Measurements from ENCODE around the gene TRMT1L.

DNA sequence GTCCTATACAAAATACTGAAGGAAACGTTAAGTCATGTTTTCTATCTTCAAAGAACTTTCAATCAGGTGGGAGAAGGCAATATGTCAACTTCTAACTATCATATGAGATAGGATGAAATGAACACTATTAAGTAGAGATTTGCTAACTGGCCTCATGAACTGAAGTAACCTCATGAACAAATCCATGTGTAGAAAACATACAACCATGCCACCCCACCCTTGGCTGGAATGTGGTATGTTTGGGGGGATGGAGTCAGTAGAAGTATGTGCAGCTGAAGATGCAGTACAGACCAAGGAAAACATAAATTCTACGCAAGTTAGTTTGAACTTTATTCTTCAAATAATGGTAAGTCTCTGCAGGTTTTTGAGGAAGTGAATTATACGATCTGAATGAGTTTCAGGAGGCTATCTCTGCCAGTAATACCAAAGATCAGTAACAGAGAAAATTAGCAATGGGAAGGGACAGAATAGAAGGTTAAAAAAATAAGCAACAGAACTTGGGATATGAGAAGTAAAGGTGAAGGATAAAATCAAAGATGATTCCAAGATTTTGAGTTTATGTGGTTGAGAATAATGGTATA is 4.5 kb downstream of the TRMT1L start:
- TF ChIP-seq, protein P1, sequence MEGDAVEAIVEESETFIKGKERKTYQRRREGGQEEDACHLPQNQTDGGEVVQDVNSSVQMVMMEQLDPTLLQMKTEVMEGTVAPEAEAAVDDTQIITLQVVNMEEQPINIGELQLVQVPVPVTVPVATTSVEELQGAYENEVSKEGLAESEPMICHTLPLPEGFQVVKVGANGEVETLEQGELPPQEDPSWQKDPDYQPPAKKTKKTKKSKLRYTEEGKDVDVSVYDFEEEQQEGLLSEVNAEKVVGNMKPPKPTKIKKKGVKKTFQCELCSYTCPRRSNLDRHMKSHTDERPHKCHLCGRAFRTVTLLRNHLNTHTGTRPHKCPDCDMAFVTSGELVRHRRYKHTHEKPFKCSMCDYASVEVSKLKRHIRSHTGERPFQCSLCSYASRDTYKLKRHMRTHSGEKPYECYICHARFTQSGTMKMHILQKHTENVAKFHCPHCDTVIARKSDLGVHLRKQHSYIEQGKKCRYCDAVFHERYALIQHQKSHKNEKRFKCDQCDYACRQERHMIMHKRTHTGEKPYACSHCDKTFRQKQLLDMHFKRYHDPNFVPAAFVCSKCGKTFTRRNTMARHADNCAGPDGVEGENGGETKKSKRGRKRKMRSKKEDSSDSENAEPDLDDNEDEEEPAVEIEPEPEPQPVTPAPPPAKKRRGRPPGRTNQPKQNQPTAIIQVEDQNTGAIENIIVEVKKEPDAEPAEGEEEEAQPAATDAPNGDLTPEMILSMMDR (conservative IDR thresholded peaks at IDR 0.05; ENCODE audit: low read length): no peak
- TF ChIP-seq EZH2phosphoT487 (IDR thresholded peaks at IDR 0.05; ENCODE audit: borderline replicate concordance, low read depth, low read length): no peak

Measured in OCI-LY7 (cell line).